ENCODE measurements around the gene LIAS.
"Not testable (repeated sequence)": the region's sequence is repeated elsewhere in the genome, so short reads cannot be mapped to it uniquely, and the experiment has no call there.

The LIAS gene

GRCh38 chr4:39458505-39459300 lies at the start of gene LIAS, which contains the start of gene RPL9:
TSS of gene LIAS (plus strand) at chr4:39459056. CDS start at chr4:39459118, 62 bp downstream.
TSS of gene RPL9 (minus strand) at chr4:39458922. CDS start at chr4:39458439, 483 bp downstream.
- DNase-seq (ENCODE audit: low spot score) = peak; percentile 96

DNA sequence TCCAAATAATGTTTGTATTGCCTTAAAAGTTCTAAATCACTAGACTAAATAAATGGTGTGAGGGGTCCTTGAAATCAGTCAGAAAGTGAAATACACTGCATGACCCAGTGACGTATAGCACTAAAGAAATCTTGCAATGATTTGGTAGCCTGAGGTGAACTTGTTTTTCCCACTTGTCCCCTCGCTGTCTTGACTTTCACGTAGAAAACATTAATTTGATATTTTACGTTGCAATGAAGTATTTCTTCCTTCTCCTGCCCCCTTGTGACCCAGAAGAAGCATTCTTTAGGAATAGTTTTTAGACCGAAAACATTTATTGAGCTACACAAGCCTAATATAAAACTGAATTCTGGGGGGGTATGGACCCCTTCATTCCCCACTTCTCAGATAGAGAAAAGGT lies 48.4 kb upstream of the LIAS start:
- no peak for DNase-seq (ENCODE audit: low spot score)

DNA sequence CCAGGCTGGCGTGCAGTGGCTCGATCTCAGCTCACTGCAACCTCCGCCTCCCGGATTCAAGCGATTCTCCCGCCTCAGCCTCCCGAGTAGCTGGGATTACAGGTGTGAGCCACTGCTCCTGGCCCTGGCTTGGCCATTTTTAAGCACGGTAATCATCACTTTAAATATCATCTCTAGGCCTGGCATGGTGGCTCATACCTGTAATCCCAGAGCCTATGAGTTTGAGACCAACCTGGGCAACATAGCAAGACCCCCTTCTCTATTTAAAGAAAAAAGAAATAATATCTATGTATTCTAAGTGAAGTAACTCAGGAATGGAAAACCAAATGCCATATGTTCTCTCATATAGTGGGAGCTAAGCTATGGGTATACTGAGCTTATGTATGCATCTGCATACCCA lies 47.3 kb upstream of the LIAS start:
- DNase-seq (ENCODE audit: low spot score) = not testable (repeated sequence)

- no peak for DNase-seq (ENCODE audit: low spot score)
Observed at GRCh38 chr4:39415678-39416283, 43.1 kb upstream of the LIAS start.

GRCh38 chr4:39422247-39422646 lies 36.6 kb upstream of the LIAS start:
- DNase-seq (ENCODE audit: low spot score) = no peak

DNA sequence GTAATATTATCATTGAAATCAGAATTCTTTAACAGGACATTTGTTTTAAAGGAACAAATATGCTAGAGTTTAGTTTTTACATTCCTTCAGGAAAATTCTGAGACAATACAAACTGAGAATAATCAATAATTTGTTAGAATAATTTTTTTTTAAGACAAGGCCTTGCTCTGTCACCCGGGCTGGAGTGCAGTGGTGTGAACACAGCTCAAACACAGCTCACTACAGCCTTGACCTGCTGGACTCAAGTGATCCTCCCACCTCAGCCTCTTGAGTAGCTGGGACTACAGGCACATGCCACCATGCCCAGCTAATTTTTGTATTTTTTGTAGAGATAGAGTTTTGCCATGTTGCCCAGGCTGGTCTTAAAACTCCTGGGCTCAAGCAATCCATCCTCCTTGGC lies 33.6 kb upstream of the LIAS start:
- DNase-seq (ENCODE audit: low spot score) = not testable (repeated sequence)

DNA sequence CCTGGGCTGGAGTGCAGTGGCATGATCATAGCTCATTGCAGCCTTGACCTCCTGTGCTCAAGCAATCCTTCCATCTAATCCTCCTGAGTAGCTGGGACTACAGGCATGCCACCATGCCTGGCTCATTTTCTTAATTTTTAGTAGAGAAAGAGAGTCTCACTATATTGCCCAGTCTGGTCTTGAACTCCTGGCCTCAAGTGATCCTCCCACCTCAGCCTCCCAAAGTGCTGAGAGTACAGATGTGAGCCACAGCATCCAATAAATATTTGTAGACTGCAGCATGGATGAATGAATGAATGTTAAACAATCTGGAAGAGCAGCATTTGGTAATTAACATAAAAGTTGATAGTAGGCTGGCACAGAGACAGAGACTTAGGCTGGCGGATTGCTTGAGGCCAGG lies 32.1 kb upstream of the LIAS start:
- no peak for DNase-seq (ENCODE audit: low spot score)

GRCh38 chr4:39427520-39428114 lies 31.2 kb upstream of the LIAS start:
- no peak for DNase-seq (ENCODE audit: low spot score)

DNA sequence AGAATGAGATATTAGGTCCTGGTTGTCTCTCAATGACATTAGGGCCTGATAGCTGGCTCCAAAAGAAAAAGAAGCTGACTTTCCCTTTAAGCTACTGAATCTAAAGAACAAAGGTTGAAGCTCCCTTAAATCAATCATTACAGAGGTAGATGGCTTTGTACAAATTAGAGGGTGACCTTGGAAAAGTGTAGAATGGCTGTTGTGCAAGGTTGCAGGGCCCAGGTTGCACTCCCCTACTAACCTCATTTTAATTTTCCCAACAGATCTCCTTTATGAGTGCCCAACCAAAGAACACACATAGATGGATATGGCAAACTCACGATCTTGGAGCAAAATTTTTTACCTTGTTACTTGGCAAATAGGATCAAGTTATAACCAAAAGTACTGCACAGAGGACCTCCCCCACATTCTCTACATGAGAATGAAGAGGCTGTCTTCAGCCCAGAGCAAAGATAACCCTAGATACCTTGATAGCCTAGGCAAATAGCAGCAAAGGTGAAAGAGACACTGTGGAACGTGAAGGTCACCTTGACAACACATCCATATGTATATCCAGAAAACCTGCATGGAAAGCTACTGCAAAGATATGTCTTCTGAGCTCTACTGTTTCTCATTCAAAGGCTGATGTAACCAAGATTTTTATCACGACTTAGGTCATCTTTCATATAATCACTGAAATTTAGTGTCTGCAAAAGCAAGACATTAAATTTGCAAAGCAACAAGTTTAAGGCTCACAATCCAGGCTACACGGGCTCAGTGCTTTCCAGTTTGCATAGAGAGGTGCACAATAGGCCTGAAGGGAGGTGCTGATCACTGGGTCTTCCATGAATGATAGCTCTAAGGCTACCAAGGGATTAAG lies 29.2 kb upstream of the LIAS start:
- no peak for DNase-seq (ENCODE audit: low spot score)

DNA sequence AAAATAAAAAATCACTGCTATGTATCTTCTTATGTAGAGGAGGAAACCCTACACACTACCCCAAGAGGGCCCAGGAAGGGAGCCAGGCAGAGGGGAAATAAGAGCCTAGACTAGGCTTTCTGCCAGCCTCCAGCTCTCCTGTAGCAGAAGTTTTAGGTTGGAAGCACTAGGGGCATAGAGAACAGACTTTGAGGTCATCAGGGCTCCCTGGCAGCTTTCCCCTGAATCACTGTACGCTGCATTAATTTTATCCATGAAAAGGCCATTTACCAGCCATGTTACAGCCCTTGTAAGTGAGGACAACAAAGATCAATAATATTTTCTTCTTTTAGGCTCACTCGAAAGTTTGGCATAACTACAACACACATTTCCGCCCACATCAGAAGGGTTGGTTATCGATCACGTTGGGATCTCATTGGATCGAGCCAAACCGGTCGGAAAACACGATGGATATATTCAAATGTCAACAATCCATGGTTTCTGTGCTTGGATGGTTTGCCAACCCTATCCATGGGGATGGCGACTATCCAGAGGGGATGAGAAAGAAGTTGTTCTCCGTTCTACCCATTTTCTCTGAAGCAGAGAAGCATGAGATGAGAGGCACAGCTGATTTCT lies 24.9 kb upstream of the LIAS start:
- DNase-seq (ENCODE audit: low spot score) = no peak

DNA sequence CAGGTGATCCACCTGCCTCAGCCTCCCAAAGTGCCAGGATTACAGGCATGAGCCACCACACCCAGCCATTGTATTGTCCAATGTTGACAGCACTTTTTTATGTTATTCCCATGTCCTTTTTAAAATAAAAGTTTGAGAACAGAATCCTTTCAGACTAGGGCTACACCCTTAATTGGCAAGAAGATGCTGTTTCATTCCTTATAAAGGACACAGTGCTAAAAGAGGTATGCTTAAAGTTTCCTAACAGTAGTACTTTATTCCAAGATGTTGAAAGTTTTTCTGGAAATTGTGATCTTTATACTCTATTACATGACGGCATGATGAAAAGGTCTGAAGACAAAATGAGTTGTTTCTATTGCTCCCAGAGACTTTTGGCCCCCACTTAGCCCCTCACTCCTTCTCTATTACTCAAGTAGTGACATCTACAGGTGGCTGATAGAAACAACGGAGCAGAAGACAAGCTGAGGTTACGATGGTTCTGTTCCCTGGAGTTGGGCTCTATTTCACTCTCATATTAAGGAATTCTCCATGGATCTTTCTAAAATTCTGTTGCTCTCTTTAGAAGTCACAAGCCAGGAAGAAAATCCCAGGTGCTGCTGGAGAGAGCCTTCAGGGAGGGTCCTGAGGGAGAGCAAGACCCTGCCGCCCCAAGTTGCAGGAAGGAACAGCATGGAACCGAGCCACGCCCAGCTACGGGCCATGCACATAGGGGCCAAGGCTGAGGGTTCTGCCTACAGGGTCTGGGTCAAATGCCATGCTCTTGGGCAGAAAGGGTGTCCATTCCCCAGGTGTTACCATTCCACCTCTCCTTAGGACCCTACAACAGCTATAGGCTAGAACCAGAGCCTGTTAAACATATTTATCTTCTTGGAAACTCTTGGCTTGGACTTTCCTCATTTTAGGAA lies 22.9 kb upstream of the LIAS start:
- no peak for DNase-seq (ENCODE audit: low spot score)

DNA sequence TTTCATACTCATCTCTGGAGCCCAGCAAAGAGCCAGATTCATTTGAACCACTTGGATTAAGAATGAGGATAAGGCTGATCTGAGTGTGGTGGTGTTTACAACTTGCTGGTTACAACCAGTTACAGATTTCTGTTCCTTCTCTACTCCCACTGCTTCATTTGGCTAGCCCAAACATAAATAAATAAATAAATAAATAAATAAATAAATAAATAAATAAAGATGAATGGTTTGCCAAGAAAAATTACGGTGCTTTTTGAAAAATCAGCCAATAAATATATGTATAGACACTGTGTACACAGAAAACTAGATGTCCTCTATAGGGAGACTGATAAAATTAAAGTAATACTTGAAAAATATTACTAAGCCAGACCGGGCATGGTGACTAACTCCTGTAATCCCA lies 17.3 kb upstream of the LIAS start:
- no peak for DNase-seq (ENCODE audit: low spot score)

DNA sequence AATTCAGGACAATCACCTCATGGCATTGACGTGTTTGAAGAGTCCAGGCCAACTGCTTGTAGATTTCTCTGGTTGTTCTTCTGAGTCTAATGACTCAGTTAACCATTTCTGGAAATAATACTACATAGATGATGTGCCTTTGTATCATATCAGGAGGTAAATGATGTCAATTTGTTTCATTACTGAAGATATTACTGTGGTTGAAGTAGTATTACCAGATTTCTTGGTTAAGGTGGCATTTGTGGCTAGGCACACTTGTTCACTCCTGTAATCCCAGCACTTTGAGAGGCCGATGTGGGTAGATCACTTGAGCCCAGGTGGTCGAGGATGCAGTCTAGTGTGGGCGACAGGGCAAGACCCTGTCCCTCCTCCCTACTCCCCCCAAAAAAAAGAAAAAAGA lies 15.9 kb upstream of the LIAS start:
- DNase-seq (ENCODE audit: low spot score) = no peak

DNA sequence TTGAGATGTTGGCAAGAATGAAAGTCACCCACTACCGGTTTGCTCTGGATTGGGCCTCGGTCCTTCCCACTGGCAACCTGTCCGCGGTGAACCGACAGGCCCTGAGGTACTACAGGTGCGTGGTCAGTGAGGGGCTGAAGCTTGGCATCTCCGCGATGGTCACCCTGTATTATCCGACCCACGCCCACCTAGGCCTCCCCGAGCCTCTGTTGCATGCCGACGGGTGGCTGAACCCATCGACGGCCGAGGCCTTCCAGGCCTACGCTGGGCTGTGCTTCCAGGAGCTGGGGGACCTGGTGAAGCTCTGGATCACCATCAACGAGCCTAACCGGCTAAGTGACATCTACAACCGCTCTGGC lies 12.4 kb upstream of the LIAS start:
- no peak for DNase-seq (ENCODE audit: low spot score)

- peak; percentile 48 for DNase-seq (ENCODE audit: low spot score)
Observed at GRCh38 chr4:39446842-39447573, 11.8 kb upstream of the LIAS start.

DNA sequence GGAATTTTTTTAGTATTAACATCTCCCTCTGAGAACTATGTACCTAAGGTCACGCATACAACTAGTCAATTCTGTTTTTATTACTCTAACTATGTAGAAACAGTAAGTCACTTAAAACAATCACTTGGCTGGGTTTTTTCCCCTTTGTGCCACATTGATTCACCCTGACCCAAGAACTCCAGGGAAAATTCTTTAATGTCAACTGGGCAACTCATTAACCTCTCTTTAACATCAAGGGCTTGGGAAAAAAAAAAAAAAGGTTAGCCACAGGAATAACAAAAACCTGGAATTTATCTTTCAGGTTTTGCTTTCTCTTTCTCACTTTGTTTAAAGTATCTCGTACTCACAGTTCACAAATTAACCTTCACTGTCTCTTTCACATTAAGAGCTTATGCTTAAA lies 8.2 kb upstream of the LIAS start:
- no peak for DNase-seq (ENCODE audit: low spot score)

DNA sequence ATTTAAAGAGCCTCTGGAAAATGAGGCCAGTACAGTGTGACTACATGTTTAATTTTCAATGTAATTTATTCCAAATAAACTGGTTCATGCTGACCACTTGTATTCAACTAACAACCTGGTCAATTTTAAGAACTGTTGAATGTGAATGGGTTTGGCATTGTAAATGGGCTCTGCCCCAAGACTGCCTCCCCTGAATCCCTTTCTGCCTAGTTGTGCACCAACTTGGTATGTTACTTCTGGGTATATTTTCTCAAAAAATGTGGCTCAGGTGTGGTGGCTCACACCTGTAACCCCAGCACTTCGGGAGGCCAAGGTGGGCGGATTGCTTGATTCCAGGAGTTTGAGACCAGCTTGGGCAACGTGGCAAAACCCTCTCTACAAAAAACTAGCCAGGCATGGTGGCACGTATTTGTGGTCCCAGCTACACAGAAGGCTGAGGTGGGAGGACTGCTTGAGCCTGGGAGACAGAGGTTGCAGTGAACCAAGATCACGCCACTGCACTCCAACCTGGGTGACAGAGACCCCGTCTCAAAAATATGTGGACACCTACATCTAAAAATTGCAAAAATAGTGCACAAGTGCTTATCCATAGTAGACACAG lies 7.3 kb upstream of the LIAS start:
- no peak for DNase-seq (ENCODE audit: low spot score)

DNA sequence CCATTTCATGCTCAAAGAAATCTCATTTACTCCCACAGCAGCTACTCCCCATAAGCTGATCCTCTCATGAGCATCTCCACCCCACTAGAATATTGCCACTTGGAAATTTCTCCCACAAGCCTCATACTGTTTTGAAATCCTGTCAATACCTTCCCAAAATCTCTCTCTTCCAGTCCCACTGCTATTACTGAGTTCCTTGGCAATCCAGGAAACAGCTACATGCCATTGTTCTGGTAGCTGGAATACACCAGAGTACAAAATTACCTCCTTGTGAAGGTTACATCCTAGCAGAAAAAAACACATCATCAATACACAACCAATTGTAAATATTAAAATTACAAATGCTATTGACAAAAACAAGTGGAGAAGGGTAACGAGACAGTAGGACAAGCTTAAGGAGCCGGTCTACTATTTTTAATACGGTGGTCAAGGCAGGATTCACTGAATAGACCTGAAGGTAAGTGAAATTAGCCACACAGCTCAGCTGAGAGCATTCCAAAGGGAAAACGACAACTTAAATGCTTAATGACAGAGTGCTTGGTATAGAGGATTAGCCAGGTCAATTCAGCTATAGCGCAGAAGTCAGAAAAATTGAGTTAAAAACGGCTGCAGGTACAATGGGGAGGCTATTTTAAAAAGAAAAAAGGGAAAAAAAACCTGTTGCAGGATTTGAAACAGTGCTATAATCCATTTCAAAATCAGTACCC lies 6.5 kb upstream of the LIAS start:
- no peak for DNase-seq (ENCODE audit: low spot score)

Measured in AG08396 (cell line).